ENCODE measurements around the gene DCHS1.
A peak's percentile ranks its signal among the peaks of the same experiment; 100 is the strongest.

DCHS1 gene

GRCh38 chr11:6673523-6674218, 18.1 kb upstream of the DCHS1 start:
- DNase-seq = no peak

- no peak for DNase-seq
These were observed 16.4 kb upstream of the DCHS1 start for GRCh38 chr11:6671991-6672390.

GRCh38 chr11:6670202-6670830, 14.7 kb upstream of the DCHS1 start:
- no peak for DNase-seq

GRCh38 chr11:6667733-6668374, 12.2 kb upstream of the DCHS1 start:
- peak; percentile 39 for DNase-seq

- no peak for DNase-seq
These were observed 10.9 kb upstream of the DCHS1 start for GRCh38 chr11:6666302-6667183.

- peak; percentile 17 for DNase-seq
These were observed 8.9 kb upstream of the DCHS1 start for GRCh38 chr11:6664551-6664950.

GRCh38 chr11:6663794-6664469, 8.3 kb upstream of the DCHS1 start:
- no peak for DNase-seq

GRCh38 chr11:6660712-6661111, 5.1 kb upstream of the DCHS1 start:
- no peak for DNase-seq

- DNase-seq = no peak
These were observed 3.0 kb upstream of the DCHS1 start for GRCh38 chr11:6658647-6659046.

- DNase-seq = peak; percentile 17
These were observed 1.7 kb upstream of the DCHS1 start for GRCh38 chr11:6657346-6657745.

- peak; percentile 6 for DNase-seq
These were observed 1.3 kb upstream of the DCHS1 start for GRCh38 chr11:6656936-6657335.

- DNase-seq = no peak
These were observed 941 bp upstream of the DCHS1 start for GRCh38 chr11:6656584-6656915.

GRCh38 chr11:6655020-6655789, 404 bp downstream of the DCHS1 start:
- peak; percentile 17 for DNase-seq

- no peak for DNase-seq
These were observed 1.2 kb downstream of the DCHS1 start for GRCh38 chr11:6654281-6655019.

GRCh38 chr11:6653656-6654055, 2.0 kb downstream of the DCHS1 start:
- DNase-seq = no peak

- no peak for DNase-seq
These were observed 2.5 kb downstream of the DCHS1 start for GRCh38 chr11:6653097-6653496.

- no peak for DNase-seq
These were observed 3.4 kb downstream of the DCHS1 start for GRCh38 chr11:6652182-6652581.

- no peak for DNase-seq
These were observed 4.6 kb downstream of the DCHS1 start for GRCh38 chr11:6650980-6651379.

GRCh38 chr11:6650104-6650503, 5.5 kb downstream of the DCHS1 start:
- DNase-seq = no peak

GRCh38 chr11:6648501-6648900, 7.1 kb downstream of the DCHS1 start:
- DNase-seq = no peak

GRCh38 chr11:6647836-6648235, 7.8 kb downstream of the DCHS1 start:
- DNase-seq = no peak
